ENCODE measurements around the gene NIPA2. TPM values are rescaled to one million over a fixed set of nuclear protein-coding genes. Genes with fewer than 3 reads are reported as not detected.
"Not testable (repeated sequence)": the region's sequence is repeated elsewhere in the genome, so short reads cannot be mapped to it uniquely, and the experiment has no call there.

NIPA2 gene
- total RNA-seq, 3 donors from 2014 or later (not counting 1 experiment from before 2014, with no cell fraction given) = 37.3 to 41.3 (median 40.9) TPM

GRCh38 chr15:22806156-22806555, 32.3 kb upstream of the NIPA2 start:
- H3K27ac Mint-ChIP-seq = no peak overlapping the region
- no peak overlapping the region for H3K4me3 Mint-ChIP-seq
- ATAC-seq (no peak), DNase-seq (no peak)
- H3K27me3 Mint-ChIP-seq (ENCODE audit: low read depth in 2 of 2) = no peaks in the 10 kb centered on the region
- H3K27ac ChIP-seq (ENCODE audit: low read length) = no peak overlapping the region
- no peak for TF ChIP-seq CTCF (IDR thresholded peaks at IDR 0.05)
- H3K4me1 Mint-ChIP-seq = peaks cover 22 to 31% of the 10 kb centered on the region in 2 donors
- H3K9me3 ChIP-seq (ENCODE audit: control insufficient read depth, insufficient read depth, low read length) = no peaks in the 10 kb centered on the region
- WGBS (ENCODE audit: insufficient coverage) = 96% methylated on average over 11 of the region's 11 CpGs
- no peaks in the 10 kb centered on the region for H3K4me1 ChIP-seq (ENCODE audit: control insufficient read depth, insufficient read depth, low read length)
- no peaks in the 10 kb centered on the region for H3K36me3 Mint-ChIP-seq
- intact Hi-C loops (cut with micrococcal nuclease) = no loop called here
- H3K36me3 ChIP-seq (ENCODE audit: control insufficient read depth, insufficient read depth, low read length) = no peaks in the 10 kb centered on the region
- H3K4me3 ChIP-seq (ENCODE audit: low read length) = no peak overlapping the region
- H3K9me3 Mint-ChIP-seq = no peaks in the 10 kb centered on the region
- no peaks in the 10 kb centered on the region for H3K27me3 ChIP-seq (ENCODE audit: control insufficient read depth, insufficient read depth, low read length)

GRCh38 chr15:22806664-22807063, 31.8 kb upstream of the NIPA2 start:
- no peaks in the 10 kb centered on the region for H3K9me3 Mint-ChIP-seq
- Histone ChIP-seq H3K27me3 (ENCODE audit: control insufficient read depth, insufficient read depth, low read length) (no peaks in the 10 kb centered on the region), H3K27ac (ENCODE audit: low read length) (no peak overlapping the region), H3K9me3 (ENCODE audit: control insufficient read depth, insufficient read depth, low read length) (no peaks in the 10 kb centered on the region), H3K4me3 (ENCODE audit: low read length) (no peak overlapping the region), H3K4me1 (ENCODE audit: control insufficient read depth, insufficient read depth, low read length) (no peaks in the 10 kb centered on the region), H3K36me3 (ENCODE audit: control insufficient read depth, insufficient read depth, low read length) (no peaks in the 10 kb centered on the region)
- ATAC-seq (no peak), DNase-seq (no peak)
- WGBS (ENCODE audit: insufficient coverage) = 77% methylated on average over 2 of the region's 2 CpGs
- H3K27ac Mint-ChIP-seq = no peak overlapping the region
- H3K27me3 Mint-ChIP-seq (ENCODE audit: low read depth in 2 of 2) = no peaks in the 10 kb centered on the region
- H3K4me3 Mint-ChIP-seq = no peak overlapping the region
- no peaks in the 10 kb centered on the region for H3K36me3 Mint-ChIP-seq
- H3K4me1 Mint-ChIP-seq = peaks cover 19 to 26% of the 10 kb centered on the region in 2 donors
- TF ChIP-seq CTCF (IDR thresholded peaks at IDR 0.05) = no peak
- intact Hi-C loops (cut with micrococcal nuclease) = no loop called here

DNA sequence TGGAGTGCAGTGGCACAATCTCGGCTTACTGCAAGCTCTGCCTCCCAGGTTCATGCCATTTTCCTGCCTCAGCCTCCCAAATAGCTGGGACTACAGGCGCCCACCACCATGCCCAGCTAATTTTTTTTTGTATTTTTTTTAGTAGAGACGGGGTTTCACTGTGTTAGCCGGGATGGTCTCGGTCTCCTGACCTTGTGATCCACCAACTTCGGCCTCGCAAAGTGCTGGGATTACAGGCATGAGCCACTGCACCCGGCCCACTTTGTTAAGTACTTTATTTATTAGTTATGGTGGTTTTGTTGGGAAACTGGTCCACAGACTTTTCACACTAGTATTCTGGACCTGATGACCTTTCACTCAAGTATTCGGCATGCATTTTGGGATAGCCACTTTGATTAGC, 30.6 kb upstream of the NIPA2 start:
- intact Hi-C loops (cut with micrococcal nuclease); H3K27ac Mint-ChIP-seq; H3K36me3 ChIP-seq (ENCODE audit: control insufficient read depth, insufficient read depth, low read length); H3K4me1 ChIP-seq (ENCODE audit: control insufficient read depth, insufficient read depth, low read length); H3K27me3 ChIP-seq (ENCODE audit: control insufficient read depth, insufficient read depth, low read length); ATAC-seq; DNase-seq; H3K36me3 Mint-ChIP-seq; H3K9me3 Mint-ChIP-seq; H3K27me3 Mint-ChIP-seq (ENCODE audit: low read depth in 2 of 2); H3K9me3 ChIP-seq (ENCODE audit: control insufficient read depth, insufficient read depth, low read length); H3K27ac ChIP-seq (ENCODE audit: low read length); H3K4me3 ChIP-seq (ENCODE audit: low read length); H3K4me3 Mint-ChIP-seq: not testable (repeated sequence)
- WGBS (ENCODE audit: insufficient coverage) = 96% methylated on average over 9 of the region's 9 CpGs
- peaks cover 13 to 18% of the 10 kb centered on the region in 2 donors for H3K4me1 Mint-ChIP-seq

DNA sequence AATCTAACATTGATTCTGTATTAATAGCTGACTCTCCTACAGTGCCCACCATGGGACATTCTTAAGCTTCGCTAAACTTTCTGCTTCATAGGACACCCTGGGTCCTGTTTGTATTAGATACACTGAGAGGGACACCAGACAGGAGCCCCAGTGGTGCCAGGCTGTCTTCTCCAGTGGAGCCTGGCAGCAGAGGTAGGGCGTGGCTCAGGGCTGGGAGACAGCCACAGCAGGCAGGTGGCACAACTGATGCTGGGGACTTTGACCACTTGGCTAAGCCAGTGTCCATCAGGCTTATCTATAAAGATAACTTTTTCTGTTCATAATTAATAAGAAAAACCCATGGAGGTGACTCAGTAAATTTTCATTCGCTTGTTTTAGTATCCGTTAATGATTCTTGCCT, 30.2 kb upstream of the NIPA2 start:
- Histone ChIP-seq H3K9me3 (ENCODE audit: control insufficient read depth, insufficient read depth, low read length) (no peaks in the 10 kb centered on the region), H3K4me3 (ENCODE audit: low read length) (no peak overlapping the region), H3K27ac (ENCODE audit: low read length) (no peak overlapping the region), H3K4me1 (ENCODE audit: control insufficient read depth, insufficient read depth, low read length) (no peaks in the 10 kb centered on the region), H3K36me3 (ENCODE audit: control insufficient read depth, insufficient read depth, low read length) (peaks cover 3% of the 10 kb centered on the region), H3K27me3 (ENCODE audit: control insufficient read depth, insufficient read depth, low read length) (no peaks in the 10 kb centered on the region)
- Mint-ChIP-seq H3K9me3 (no peaks in the 10 kb centered on the region), H3K4me3 (no peak overlapping the region), H3K27ac (no peak overlapping the region), H3K36me3 (no peaks in the 10 kb centered on the region), H3K4me1 (peaks cover 11 to 16% of the 10 kb centered on the region in 2 donors), H3K27me3 (ENCODE audit: low read depth in 2 of 2) (no peaks in the 10 kb centered on the region)
- DNase-seq (no peak), ATAC-seq (no peak)
- 95% methylated on average over 2 of the region's 4 CpGs for WGBS (ENCODE audit: insufficient coverage)
- no peak for TF ChIP-seq CTCF (IDR thresholded peaks at IDR 0.05)
- intact Hi-C loops (cut with micrococcal nuclease) = no loop called here
